SK-N-MC (cell line): ENCODE data around the gene USP19.

ENCODE experiments used
- DNase-seq: peaks from one replicate; pipeline ENCODE4 v3.0.0-alpha.2; 2011; ENCODE audit warnings: low read depth, low spot score
- H3K27ac ChIP-seq: fragments of 200-600 bp; sonication (generic); 2 replicates; pipeline ENCODE4 v1.5.1; 2016; ENCODE audit warnings: mixed run types
- H3K36me3 ChIP-seq: fragments of 200-600 bp; sonication (generic); 2 replicates; pipeline ENCODE4 v1.6.1; 2017; ENCODE audit warnings: antibody characterized with exemption, low read length, mixed read lengths; ENCODE audit not compliant: insufficient read depth
- H3K4me3 ChIP-seq: fragments of 200-600 bp; sonication (generic); 2 replicates; pipeline ENCODE4 v1.5.1; 2016
- H3K9ac ChIP-seq: fragments of 200-600 bp; sonication (generic); 2 replicates; pipeline ENCODE4 v1.8.0; 2017; ENCODE audit warnings: mixed run types, mixed read lengths; ENCODE audit not compliant: insufficient read length
- H3K9me3 ChIP-seq: fragments of 200-600 bp; sonication (generic); 2 replicates; pipeline ENCODE4 v1.6.1; 2017; ENCODE audit warnings: low read depth, mild to moderate bottlenecking, antibody characterized with exemption, low read length, moderate library complexity, mixed read lengths
- EZH2 ChIP-seq: fragments of 200-600 bp; sonication (generic); IDR thresholded peaks from one replicate; pipeline ENCODE4 v1.6.1; 2017; ENCODE audit warnings: antibody characterized with exemption
- FOXP2 ChIP-seq: optimal IDR thresholded peaks from 2 replicates; pipeline ENCODE3; 2011; ENCODE audit warnings: mild to moderate bottlenecking, moderate library complexity; ENCODE audit not compliant: insufficient read depth; ENCODE audit errors: extremely low read length, control extremely low read depth
- POLR2AphosphoS5 ChIP-seq: IDR thresholded peaks from 2 replicates; pipeline ENCODE4 v1.6.1; 2012; ENCODE audit warnings: mild to moderate bottlenecking, low read depth, low read length, borderline replicate concordance

USP19 gene

DNA sequence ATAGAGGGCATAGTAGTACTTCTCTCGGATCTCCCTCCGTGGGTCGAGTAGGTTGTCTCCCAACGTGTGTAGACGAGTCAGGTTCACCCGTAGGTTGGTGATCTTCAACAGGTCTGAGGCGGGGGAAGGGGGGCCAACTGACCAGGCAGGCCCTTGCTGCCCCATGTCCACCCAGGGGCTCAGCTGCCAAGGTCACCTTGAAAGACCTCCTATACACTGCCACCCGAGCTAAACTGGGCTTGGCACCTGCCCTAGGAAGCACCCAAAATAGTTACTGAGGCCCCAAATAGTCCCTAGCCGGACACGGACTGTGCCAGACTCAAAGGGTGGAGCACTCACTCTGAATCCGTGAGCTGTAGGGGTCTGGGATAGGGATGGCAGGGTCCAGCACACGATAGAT lies 10.4 kb upstream of the USP19 start:
- Histone ChIP-seq H3K27ac (no peak overlapping the region), H3K9ac (no peak overlapping the region), H3K9me3 (no peaks in the 10 kb centered on the region), H3K36me3 (no peaks in the 10 kb centered on the region), H3K4me3 (no peak overlapping the region)
- TF ChIP-seq EZH2: no peak
- TF ChIP-seq POLR2AphosphoS5: no peak
- no peak for TF ChIP-seq FOXP2
- DNase-seq: no peak

DNA sequence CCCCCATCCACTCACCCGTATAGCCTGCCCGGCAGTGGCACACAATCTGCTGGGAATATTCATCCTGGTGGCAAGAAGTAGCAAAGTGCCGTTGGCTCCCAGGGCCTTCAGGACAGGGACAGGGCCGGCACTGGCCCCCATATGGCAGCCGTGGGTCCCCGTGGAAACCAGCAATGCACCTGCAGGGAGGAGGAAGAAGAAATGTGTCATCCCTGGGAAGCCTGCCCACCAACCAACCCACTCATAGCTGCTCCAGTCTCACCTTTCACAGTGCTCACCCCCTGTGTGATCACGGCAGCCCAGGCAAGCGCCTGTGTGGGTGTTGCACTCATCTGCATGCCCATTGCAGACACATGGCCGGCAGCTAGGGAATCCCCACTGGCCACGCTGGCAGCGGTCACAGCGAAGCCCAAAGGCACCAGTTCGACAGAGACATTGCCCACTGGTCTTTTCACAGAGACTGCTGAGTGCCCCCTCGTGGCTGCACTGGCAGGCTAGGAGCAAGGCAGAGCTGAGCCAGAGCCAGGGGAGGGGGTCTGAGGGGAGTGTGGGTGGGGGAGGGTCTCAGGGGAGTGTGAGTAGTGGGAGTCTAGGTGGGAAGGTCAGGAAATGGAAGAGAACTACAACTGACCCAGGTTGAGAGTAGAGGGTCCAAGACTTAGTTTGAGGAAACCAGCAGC lies 4.5 kb upstream of the USP19 start:
- Histone ChIP-seq H3K36me3 (no peaks in the 10 kb centered on the region), H3K9me3 (no peaks in the 10 kb centered on the region), H3K4me3 (no peak overlapping the region), H3K27ac (no peak overlapping the region), H3K9ac (no peak overlapping the region)
- no peak for TF ChIP-seq FOXP2
- TF ChIP-seq POLR2AphosphoS5: no peak
- TF ChIP-seq EZH2: no peak
- DNase-seq: no peak

DNA sequence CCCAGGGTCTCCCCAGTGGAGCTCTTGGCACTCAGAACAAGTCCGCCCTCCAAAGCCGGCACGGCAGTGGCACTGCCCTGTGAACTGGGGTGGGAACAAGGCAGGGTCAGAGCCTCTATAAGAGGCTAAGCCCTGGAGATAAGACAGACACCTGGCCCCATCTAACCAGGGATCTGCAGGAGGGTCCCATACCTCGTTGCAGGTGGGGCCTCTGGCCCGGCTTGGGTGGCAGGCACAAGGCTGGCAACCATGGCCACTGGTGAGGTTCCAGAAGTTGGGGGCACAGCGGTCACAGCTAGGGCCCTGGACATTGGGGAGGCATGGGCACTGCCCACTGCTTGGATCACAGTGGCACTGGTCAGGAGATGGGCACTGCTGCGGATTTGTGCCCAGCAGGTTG lies 3.6 kb upstream of the USP19 start:
- Histone ChIP-seq H3K36me3 (no peaks in the 10 kb centered on the region), H3K4me3 (no peak overlapping the region), H3K9ac (no peak overlapping the region), H3K27ac (no peak overlapping the region), H3K9me3 (no peaks in the 10 kb centered on the region)
- DNase-seq: no peak
- TF ChIP-seq POLR2AphosphoS5 (no peak), FOXP2 (no peak), EZH2 (no peak)

DNA sequence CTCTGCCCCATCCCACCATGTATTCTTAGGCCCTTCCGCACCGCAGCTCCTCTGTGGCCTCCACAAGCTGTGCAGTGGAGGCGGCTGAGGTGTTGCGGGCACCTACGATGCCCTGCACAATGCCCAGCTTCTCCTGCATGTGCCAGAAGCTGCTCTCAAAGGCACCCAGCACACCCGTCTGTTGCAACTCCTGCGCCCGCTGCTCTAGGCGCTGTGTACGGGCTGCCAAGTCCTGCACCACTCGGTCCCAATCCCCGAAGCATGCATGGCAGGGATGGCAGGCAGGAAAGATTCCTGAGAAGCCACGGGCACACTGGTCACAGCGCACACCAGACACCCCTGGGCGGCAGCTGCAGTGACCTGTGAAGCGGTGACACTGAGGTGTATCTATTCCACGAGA lies 3.1 kb upstream of the USP19 start:
- no peaks in the 10 kb centered on the region for H3K9me3 ChIP-seq
- no peak overlapping the region for H3K4me3 ChIP-seq
- no peaks in the 10 kb centered on the region for H3K36me3 ChIP-seq
- TF ChIP-seq FOXP2 (no peak), POLR2AphosphoS5 (no peak), EZH2 (no peak)
- DNase-seq: no peak
- no peak overlapping the region for H3K27ac ChIP-seq
- no peak overlapping the region for H3K9ac ChIP-seq

DNA sequence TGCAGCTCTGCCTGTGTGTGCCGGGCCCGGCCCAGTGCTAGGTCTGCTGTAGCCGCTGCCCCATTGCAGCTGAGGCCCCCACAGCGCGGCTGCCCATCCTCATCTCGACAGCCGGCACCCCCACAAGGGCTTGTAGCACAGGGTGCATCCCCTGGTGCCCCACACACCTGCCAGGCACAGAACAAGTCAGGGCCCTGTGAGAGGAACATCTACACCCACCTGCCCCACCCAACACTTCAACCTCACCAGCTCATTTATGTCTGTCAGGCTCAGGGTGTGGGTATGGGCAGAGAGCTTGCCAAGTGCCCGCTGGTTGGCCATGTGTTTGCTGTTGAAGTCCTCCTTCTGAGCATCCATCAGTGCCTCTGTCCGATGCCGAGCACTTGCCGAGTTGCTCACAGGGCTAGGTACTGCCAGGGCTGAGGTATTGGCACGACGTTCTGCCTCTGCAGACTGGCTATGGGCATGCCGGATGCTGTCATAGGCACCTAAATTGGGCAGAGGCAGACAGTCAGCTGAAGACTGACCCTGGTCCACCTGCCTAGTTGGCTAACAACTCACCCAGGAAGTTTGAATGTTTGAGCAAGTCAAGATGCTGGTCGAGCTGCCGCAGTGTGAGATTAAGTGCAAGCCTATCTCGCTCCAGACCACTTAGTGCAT lies 2.4 kb upstream of the USP19 start:
- no peak overlapping the region for H3K9ac ChIP-seq
- no peak overlapping the region for H3K27ac ChIP-seq
- no peak for TF ChIP-seq POLR2AphosphoS5
- TF ChIP-seq EZH2: no peak
- no peak for TF ChIP-seq FOXP2
- no peaks in the 10 kb centered on the region; the same call in 1 of the 2 replicates for H3K36me3 ChIP-seq
- no peak overlapping the region for H3K4me3 ChIP-seq
- no peaks in the 10 kb centered on the region for H3K9me3 ChIP-seq
- no peak for DNase-seq

DNA sequence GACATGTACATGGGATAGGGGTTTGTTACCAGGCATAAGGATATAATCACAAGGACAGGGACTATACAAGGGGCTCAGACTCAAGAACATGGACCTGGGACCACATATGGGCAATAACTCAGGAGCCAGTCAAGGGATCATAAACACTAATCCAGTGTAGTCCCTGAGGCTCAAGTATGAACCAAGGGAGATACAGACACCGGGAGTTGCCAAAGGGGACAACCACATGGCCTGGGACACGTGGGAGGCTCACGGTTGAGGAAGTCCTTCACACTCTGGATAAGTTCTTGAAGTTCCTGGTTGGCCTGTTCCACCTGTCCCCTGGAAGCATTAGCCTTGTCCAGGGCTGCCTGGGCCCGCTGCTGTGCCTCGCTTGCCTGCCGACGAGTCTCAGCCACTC lies 1.8 kb upstream of the USP19 start:
- Histone ChIP-seq H3K9me3 (no peaks in the 10 kb centered on the region), H3K27ac (no peak overlapping the region), H3K4me3 (no peak overlapping the region), H3K9ac (no peak overlapping the region), H3K36me3 (peaks cover 5% of the 10 kb centered on the region; the same call in 1 of the 2 replicates)
- TF ChIP-seq EZH2: no peak
- TF ChIP-seq FOXP2: no peak
- no peak for TF ChIP-seq POLR2AphosphoS5
- DNase-seq: no peak

DNA sequence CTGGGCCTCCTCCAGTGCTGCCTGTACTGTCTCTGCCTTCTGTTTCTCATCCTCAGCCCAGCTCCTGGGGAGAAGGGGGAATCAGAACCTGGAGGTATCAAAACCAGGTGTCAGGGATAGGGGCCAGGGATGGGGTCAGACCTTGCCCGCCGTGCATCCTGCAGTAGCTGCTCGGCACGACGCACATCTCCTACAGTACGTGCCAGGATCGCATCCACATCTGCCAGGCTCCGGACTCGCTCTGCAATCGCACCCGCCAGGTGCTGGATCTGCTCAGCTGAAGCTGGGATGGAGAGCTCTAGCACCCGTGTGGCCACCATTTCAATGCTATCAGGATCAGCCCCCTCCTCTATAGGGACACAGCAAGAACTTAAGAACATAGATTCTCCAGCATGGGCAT lies 1.4 kb upstream of the USP19 start:
- H3K4me3 ChIP-seq: no peak overlapping the region
- H3K9me3 ChIP-seq: no peaks in the 10 kb centered on the region
- no peak for TF ChIP-seq POLR2AphosphoS5
- no peak for TF ChIP-seq FOXP2
- TF ChIP-seq EZH2: no peak
- H3K9ac ChIP-seq: no peak overlapping the region
- no peak for DNase-seq
- H3K27ac ChIP-seq: no peak overlapping the region
- H3K36me3 ChIP-seq: peaks cover 9% of the 10 kb centered on the region; the same call in 1 of the 2 replicates

DNA sequence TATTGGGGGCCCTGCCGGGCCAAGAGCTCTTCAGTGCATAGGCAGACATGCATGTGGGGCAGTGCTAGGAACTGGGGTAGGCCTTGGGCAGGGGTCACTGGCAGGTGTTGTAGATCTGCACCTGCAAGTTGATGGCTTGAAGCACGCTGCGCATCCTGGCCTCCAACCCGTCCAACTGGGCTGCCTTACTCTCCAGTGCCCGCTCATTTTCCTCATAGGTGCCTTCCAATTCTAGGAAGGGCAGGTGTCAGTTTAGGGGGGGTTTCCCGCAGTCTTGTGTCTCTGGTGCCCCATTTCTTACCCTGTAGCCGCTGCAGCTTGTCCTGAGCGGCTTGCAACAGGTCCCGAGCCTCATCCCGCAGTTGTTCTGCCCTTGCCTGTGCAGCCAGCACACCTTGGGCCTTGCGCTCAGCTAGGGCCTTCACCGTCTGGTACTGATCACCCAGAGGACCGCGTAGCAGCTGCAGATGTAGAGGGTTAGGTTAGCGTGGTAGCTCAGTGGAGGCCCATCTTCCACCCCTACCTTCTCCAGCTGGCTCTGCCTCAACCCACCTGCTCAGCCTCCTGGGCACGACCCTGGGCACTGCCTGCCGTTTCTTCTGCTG lies 611 bp upstream of the USP19 start:
- H3K9me3 ChIP-seq: no peaks in the 10 kb centered on the region
- no peak for TF ChIP-seq FOXP2
- TF ChIP-seq EZH2: no peak
- no peak for TF ChIP-seq POLR2AphosphoS5
- DNase-seq: no peak
- H3K9ac ChIP-seq: no peak overlapping the region
- H3K27ac ChIP-seq: peak overlapping the region; percentile 91
- peaks cover 11% of the 10 kb centered on the region; the same call in 1 of the 2 replicates for H3K36me3 ChIP-seq
- H3K4me3 ChIP-seq: peak overlapping the region; percentile 78
